ENCODE results near the gene NAP1L4. TPM values are rescaled to one million over a fixed set of nuclear protein-coding genes. Genes with fewer than 3 reads are reported as not detected.

The NAP1L4 gene
- total and polyA plus RNA-seq, 4 donors: 56.3 to 191 (median 77.3) TPM

DNA sequence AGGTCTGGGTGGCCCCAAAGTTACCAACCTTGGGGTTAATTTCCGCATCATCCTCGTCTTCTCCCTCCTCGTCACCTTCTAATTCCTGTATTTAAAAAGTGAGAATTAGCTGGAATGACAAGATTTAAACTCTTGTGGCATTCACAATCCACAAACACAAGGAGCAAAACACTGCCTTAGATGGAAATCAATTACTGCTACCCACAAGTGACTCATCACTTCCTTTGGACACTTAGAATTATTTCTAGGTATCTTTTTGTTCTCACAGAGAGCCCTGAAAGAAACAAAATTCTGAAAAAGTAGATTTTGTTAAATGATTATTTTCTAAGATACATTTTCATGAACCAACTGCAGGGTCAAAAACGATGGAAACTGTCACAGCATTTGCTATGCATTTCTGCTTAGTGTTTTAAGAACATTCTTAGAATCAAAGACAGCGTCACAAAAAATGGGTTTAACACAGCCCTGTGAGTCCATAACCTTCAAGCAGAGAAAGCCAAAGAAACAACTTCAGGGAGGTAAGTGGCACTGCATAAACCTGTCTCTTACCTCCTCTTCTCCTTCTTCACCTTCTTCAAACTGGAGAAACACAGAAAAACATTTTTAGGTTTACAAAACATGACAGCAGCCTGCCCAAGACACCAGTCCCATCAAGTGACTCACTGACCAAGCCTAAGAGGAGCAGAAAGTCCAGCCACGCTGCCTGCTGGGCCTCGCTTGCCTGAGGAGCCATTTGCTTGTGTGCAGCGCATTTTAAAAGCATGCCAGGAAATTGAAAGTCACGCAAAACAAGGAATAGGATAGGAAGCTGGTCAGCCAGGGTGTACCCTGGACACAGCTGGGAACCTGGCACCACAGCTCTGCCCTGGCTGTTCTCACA is 40.7 kb downstream of the NAP1L4 start:
- Histone ChIP-seq H3K27me3 (ENCODE audit: control insufficient read depth in 3 of 3, insufficient read depth in 3 of 3, low read length in 2 of 3) (no peaks in the 10 kb centered on the region), H3K9ac (ENCODE audit: insufficient read depth in 1 of 2, low read length in 2 of 2) (no peak overlapping the region), H3K4me3 (no peak overlapping the region), H3K9me3 (ENCODE audit: control insufficient read depth in 4 of 4, insufficient read depth in 3 of 4, low read length in 3 of 4) (no peaks in the 10 kb centered on the region), H3K4me1 (ENCODE audit: control insufficient read depth in 5 of 5, insufficient read depth in 5 of 5, low read length in 5 of 5) (peaks cover 0 to 12% (median 1%) of the 10 kb centered on the region in 5 donors), H3K36me3 (ENCODE audit: control insufficient read depth in 4 of 4, insufficient read depth in 4 of 4, low read length in 4 of 4) (peaks cover 38 to 60% (median 48%) of the 10 kb centered on the region in 4 donors), H3K27ac (ENCODE audit: low read depth in 1 of 2, low read length in 1 of 2) (no peak overlapping the region)
- ATAC-seq (ENCODE audit: insufficient read depth, low FRiP score) (no peak), DNase-seq (no peak)
- 74 to 84% methylated on average over 9 of the region's 9 CpGs for WGBS, 2 donors
- no peak for TF ChIP-seq CTCF (IDR thresholded peaks at IDR 0.05; ENCODE audit: control extremely low read depth, extremely low read depth)

DNA sequence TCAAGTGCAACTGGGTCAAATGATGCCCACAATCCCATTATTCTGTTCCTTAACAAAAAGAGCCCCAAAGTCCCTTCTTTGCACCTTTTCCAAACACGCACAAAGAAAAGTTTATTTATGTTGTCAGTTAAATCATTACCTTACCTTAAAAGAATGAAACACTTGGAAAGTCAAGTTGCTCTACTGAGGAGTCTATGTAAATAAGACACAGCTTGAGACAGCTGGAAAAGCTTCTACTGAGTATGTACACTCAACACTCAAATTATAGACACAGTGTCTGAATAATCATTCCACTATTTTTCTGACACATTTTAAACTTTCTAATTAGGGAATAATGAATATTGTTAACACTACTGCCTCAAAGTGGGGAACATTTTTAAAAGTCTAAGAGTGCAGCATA is 41.3 kb downstream of the NAP1L4 start:
- Histone ChIP-seq H3K36me3 (ENCODE audit: control insufficient read depth in 4 of 4, insufficient read depth in 4 of 4, low read length in 4 of 4) (peaks cover 38 to 57% (median 44%) of the 10 kb centered on the region in 4 donors), H3K9me3 (ENCODE audit: control insufficient read depth in 4 of 4, insufficient read depth in 3 of 4, low read length in 3 of 4) (no peaks in the 10 kb centered on the region), H3K4me1 (ENCODE audit: control insufficient read depth in 5 of 5, insufficient read depth in 5 of 5, low read length in 5 of 5) (peaks cover 0 to 9% (median 5%) of the 10 kb centered on the region in 5 donors), H3K9ac (ENCODE audit: insufficient read depth in 1 of 2, low read length in 2 of 2) (no peak overlapping the region), H3K4me3 (no peak overlapping the region), H3K27me3 (ENCODE audit: control insufficient read depth in 3 of 3, insufficient read depth in 3 of 3, low read length in 2 of 3) (no peaks in the 10 kb centered on the region), H3K27ac (ENCODE audit: low read depth in 1 of 2, low read length in 1 of 2) (no peak overlapping the region)
- DNase-seq (no peak), ATAC-seq (ENCODE audit: insufficient read depth, low FRiP score) (no peak)
- WGBS, 2 donors: 76 to 88% methylated on average over 1 of the region's 1 CpG
- TF ChIP-seq CTCF (IDR thresholded peaks at IDR 0.05; ENCODE audit: control extremely low read depth, extremely low read depth): no peak

DNA sequence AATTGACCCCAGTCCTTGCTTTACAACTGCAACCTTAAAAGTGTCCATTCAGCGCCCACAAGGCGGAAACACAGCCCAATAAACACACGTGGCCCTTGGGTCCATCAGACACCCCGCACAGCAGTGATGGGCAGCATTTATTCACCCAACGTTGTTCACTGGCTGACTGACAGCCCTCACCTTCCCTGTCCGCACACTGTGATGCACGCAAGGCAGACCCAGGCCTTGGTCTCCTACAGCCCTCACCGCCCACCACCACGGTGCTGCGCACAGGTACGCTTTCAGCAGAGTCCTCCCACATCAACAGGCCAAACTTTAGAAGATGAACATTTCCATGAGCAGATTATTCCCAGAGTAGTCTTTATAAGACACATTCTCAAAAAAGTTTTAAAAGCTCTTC is 42.2 kb downstream of the NAP1L4 start:
- no peaks in the 10 kb centered on the region for H3K9me3 ChIP-seq (ENCODE audit: control insufficient read depth in 4 of 4, insufficient read depth in 3 of 4, low read length in 3 of 4)
- peaks cover 34 to 50% (median 41%) of the 10 kb centered on the region in 4 donors for H3K36me3 ChIP-seq (ENCODE audit: control insufficient read depth in 4 of 4, insufficient read depth in 4 of 4, low read length in 4 of 4)
- H3K9ac ChIP-seq (ENCODE audit: insufficient read depth in 1 of 2, low read length in 2 of 2): no peak overlapping the region
- no peak for TF ChIP-seq CTCF (IDR thresholded peaks at IDR 0.05; ENCODE audit: control extremely low read depth, extremely low read depth)
- no peak overlapping the region for H3K27ac ChIP-seq (ENCODE audit: low read depth in 1 of 2, low read length in 1 of 2)
- H3K4me3 ChIP-seq: no peak overlapping the region
- WGBS, 2 donors: 93 to 94% methylated on average over 11 of the region's 11 CpGs
- ATAC-seq (ENCODE audit: insufficient read depth, low FRiP score): no peak
- DNase-seq: no peak
- H3K4me1 ChIP-seq (ENCODE audit: control insufficient read depth in 5 of 5, insufficient read depth in 5 of 5, low read length in 5 of 5): peaks cover 0 to 17% (median 7%) of the 10 kb centered on the region in 5 donors
- H3K27me3 ChIP-seq (ENCODE audit: control insufficient read depth in 3 of 3, insufficient read depth in 3 of 3, low read length in 2 of 3): no peaks in the 10 kb centered on the region
